MV-4-11 (cell line): ENCODE results near the gene IL1R2.
A peak's percentile ranks its signal among the peaks of the same experiment; 100 is the strongest.
"Not testable (repeated sequence)": the region's sequence is repeated elsewhere in the genome, so short reads cannot be mapped to it uniquely, and the experiment has no call there.

Source experiments
- DNase-seq: peaks from one replicate; lab custom pipeline; 2025; lab: John Stamatoyannopoulos, UW

IL1R2 gene

DNA sequence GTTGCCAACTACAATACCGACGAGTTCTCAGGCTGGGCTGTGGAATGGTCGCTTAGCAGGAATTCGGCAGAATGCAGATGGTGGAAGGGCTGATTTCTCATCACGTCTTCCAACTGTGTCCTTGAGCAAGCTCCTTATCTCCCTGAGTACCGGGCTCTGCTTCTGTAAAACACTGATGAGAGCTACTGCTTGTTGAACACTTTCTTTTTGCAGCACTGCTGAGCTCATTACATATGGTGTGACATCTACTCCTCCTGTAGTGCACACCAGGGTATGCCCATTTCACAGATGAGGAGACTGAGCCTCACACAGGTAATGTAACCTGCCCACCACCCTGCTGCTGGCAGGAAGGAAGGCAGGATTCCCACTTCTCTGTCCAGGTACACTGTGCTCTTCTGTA, 8.3 kb downstream of the IL1R2 start:
- DNase-seq = no peak

DNA sequence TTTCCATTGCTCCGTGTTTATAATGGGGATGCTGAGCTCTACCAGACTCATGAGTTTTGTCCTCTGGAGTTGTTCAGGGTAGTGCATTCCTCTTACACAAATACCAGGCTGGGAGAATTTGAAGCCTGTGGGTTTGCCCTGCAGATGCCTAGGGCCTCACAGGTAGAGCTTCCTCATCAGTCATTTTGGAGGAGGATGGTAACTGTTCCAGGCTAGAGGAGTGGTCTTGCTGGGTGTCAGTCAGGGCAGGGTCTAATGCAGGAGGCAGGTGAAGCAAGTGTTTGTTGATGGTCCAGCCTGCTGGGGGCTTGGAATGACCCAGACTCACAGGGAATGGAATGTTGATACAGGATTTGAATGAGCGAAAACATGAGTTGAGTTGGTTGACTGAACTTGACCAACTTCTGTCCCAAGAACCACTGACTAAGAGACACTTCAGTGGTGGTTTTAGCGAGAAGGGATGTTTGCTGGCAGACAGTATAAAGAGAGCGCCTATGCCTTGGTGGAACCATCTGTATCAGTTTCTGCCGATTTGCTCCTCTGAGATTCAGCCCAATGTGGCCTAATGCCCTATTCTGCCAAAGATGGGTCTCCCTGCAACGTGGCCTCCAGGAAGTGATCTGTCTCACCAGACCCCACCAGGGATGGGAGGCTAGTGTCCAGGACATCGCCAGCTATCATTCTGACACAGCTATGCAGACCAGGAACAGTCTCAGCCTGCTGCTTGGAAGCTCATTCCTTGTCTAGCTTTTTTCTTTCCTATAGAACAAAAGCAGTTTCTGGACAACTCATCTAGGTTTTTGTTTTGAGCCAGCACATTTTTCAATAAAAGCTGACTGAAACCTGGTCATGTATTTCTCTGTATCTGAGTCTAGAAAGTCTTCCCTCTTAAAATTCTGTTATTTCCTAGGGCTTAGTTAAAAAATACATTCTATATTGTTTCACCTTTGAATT, 9.3 kb downstream of the IL1R2 start:
- no peak for DNase-seq

DNA sequence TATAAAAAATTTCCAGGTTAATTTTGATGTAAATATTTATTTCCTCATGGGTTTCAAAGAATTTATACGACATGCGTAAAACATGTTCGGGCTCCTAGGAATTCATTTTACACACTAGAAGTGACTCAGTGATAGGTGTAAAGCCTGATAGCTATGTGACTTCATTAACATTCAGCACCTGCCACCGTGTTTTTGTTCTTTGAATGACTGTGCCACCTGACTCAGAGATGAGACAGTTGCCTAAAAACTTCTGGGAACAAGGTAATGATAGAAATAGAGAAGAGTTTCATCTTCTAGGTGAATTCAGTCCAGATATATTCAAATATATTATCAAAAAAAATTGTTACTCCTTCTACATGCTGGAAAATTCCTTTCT, 10.0 kb downstream of the IL1R2 start:
- no peak for DNase-seq

DNA sequence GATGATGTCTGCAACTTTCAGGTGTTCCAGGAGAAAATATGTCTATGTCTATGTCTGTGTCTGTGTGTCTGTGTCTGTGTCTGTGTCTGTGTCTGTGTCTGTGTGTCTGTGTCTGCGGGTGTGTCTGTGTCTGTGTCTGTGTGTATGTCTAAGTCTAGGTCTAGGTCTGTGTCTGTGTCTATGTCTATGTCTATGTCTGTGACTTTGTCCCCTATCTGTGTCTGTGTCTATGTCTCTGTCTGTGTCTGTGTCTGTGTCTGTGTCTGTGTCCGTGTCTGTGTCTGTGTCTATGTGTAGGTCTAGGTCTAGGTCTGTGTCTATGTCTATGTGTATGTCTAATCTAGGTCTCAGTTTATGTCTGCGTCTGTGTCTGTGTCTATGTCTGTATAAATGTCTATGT, 10.5 kb downstream of the IL1R2 start:
- no peak for DNase-seq

DNA sequence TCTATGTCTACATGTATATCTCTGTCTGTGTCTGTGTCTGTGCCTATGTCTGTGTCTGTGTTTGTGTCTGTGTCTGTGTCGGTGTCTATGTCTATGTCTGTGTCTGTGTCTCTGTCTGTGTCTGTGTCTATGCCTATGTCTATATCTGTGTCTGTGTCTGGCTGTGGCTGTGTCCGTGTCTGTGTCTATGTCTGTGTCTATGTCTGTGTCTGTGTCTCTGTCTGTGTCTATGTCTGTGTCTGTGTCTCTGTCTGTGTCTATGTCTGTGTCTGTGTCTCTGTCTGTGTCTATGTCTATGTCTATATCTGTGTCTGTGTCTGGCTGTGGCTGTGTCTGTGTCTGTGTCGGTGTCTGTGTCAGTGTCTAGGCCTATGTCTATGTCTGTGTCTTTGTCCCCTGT, 11.1 kb downstream of the IL1R2 start:
- not testable (repeated sequence) for DNase-seq

DNA sequence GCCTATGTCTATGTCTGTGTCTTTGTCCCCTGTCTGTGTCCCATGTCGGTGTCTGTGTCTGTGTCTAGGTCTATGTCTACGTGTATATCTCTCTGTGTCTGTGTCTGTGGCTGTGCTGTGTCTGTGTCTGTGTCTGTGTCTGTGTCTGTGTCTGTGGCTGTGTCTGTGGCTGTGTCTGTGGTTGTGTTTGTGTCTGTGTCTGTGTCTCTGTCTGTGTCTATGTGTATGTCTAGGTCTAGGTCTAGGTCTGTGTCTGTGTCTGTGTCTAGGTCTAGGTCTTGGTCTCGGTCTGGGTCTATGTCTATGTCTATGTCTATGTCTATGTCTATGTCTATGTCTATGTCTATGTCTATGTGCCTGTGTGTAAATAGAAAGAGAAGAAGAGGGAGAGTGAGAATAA, 11.9 kb downstream of the IL1R2 start:
- DNase-seq = no peak

DNA sequence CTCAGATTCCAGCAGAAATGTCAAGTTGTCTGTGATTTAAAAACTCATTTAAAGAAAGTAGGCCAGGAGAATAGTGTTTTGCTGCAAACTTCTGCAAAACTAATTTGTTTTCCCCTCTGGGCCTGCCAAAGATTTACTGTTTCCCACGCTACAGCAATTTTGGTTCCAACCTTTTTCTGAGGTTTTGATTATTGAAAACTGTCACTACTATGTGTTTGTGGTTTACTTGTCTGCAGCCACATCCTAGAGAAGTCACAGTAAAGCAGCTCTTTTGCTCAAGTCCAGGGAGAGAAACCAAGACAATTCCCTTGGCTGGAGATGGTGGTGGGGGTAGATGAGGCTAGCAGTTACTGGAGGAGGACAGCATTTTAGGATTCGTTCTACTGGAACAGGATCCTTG, 12.8 kb downstream of the IL1R2 start:
- DNase-seq = no peak

DNA sequence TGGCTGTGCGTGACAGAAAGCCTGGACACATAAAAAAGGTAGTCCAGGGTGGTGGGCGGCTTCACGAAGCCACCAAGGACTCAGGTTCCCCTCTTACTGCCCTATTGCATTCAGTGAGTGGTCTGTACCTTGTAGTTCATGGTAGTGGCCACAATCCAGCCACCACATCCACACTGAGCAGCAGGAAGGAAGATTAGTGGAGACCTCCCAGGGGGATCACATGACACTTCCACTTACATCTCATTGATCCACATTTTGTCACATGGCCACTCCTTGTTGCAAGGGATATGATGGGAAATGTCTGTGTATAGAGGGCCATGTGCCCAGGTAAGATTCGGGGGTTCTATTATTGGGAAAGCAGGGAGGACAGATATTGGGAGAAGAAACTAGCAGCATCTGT, 13.7 kb downstream of the IL1R2 start:
- no peak for DNase-seq

DNA sequence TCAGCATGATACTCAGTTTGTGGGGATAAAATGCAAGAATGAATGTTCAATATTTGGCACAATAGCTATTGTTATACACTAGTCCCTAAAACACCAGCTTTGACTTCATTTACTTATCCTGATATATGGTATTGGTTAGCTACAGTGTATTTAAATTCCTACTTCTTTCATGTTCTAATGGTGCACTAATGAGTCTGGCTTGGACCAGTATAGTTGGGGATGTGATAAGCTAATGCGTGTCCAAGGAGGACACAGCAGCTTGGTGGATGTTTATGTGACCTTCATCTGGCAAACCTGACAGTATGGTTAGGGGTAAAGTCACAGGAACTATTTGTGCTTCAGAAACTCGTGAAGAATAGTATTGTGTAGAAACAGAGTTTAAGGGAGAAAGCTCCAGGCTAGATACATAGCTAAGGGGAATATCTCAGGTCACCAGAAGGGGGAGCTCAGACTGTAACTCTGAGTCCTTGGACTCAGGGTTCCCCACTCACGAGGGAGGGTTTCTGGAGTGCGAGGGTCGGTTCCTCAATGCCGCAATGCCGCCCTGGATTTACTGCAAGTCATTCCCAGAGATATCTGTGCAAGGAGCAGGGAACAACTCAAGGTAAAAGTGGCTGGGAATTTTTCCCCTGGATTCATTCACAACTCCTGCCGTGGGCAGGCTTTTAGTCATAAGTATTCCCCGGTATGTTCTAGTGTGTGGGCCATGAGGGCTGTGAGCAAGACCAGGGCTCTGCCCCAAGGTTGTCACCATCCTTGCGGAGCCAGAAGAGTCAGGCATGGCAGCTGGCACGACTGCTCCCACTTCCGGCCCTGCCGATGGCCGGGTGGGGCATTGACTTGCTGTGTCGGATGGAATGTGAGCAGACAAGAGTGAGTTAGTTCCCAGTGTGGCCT, 14.5 kb downstream of the IL1R2 start:
- DNase-seq = peak; percentile 59

DNA sequence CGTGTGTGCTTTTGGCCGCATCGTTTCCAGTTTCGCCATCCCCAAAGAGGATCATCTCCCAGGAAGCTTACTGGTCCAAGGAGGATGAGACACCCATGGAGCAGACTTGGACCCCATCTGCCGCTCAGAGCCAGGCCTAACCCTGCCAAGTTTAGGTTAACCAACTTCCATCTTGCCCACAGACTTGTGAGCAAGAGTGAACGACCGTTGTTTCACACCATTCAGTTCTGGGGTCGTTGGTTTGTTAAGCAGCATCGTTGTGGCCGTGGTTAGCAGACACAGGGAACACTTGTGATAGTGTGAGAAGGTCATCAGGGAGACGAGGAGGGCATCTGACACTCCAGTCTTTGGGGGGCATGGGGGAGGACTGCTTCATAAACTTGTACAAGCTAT, 15.1 kb downstream of the IL1R2 start:
- DNase-seq = peak; percentile 1

DNA sequence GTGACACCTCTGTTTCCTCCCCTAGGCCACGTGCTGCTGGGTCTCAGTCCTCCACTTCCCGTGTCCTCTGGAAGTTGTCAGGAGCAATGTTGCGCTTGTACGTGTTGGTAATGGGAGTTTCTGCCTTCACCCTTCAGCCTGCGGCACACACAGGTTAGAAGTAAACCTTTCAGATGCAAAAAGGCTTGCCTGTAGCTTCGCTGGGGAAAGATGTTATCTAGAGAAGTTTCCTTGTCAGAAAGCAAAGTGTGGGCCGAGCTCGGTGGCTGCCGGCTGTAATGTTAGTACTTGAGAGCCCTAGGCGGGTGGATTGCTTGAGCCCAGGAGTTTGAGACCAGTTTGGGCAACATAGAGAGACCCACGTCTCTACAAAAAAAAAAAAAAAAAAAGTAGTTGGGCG, 16.7 kb downstream of the IL1R2 start:
- no peak for DNase-seq

DNA sequence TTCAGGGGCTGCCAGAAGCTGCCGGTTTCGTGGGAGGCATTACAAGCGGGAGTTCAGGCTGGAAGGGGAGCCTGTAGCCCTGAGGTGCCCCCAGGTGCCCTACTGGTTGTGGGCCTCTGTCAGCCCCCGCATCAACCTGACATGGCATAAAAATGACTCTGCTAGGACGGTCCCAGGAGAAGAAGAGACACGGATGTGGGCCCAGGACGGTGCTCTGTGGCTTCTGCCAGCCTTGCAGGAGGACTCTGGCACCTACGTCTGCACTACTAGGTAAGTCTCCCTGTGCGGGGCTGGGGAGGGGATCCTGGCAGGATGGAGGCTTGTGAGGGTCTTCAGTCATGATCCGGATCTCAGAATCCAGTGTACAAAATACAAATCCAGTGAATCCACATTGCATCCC, 17.8 kb downstream of the IL1R2 start:
- no peak for DNase-seq

DNA sequence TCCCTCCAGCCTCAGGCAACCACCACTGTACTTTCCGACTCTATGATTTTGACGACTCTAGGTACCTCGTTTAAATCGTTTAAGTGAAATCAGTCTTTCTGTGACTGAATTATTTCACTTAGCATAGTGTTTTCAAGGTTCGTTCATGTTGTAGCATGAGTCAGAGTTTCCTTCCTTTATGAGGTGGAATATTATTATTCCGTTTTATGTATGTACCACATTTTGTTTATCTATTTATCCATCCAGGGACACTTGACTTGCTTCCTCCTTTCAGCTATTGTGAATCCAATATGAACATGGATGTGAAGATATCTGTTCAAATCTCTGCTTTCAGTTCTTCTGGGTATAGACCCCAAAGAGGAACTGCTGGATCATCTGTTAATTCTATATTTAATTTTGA, 19.1 kb downstream of the IL1R2 start:
- DNase-seq = peak; percentile 94

DNA sequence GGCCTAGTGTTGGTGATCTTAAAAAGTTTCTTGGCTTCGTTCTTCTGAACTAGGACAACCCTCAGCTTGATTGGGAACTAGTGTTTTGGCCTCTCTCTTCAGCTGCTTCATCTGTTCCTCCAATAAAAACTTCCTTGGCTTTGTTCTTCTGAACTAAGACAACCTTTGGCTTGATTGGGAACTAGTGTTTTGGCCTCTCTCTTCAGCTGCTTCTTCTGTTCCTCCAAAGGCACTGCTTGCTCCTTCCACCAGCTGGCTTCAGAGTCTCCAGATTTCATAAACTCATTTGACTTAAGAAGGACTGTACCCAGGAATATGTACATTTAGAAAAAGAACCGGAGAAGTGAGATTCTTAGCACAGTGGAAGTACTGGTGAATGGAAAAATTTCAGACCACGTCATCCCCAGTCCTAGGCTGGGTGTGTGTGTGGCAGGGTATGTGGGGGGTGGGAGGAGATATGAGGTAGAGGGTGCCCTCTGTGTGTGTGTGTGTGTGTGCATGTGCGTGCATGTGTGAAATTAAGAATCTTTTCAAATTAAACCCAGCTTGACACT, 20.4 kb downstream of the IL1R2 start:
- DNase-seq = no peak

DNA sequence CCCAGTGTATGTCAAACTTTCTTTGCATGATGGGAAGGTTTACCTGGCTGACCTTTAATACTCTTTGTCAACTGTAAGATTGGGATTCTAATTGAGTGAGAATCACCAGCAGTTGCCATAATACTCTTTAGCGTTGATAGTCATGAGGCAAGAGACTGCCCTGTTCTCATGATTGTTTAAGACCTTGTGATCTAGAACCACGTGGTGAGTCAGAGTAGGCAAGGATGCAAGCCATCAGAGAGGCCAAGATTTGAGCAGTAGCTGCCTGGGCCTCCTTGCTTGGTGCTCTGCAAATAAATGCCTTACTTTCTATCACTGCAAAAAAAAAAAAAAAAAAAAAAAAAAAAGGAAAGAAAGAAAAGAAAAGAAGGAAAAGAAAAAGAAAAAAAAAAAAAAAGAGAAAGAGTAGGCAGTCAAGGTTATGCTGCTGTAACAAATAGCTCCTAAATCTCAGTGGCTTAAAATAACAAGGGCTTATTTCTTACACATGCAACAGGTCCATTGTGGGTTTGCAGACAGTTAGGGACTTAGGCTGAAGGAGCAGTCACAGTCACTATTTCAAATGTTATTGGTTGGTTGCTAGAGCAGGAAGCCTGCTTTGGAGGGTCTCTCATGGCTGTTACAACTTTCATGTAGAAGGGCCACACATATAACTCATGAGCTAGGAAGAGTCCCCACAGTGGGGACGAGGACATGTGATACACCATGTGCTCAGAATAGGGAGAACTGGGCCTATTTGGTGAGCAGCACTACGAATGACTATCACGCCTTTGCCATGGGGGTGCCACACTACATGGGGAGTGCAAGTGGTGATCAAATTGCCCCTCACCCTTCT, 21.7 kb downstream of the IL1R2 start:
- peak; percentile 1 for DNase-seq

DNA sequence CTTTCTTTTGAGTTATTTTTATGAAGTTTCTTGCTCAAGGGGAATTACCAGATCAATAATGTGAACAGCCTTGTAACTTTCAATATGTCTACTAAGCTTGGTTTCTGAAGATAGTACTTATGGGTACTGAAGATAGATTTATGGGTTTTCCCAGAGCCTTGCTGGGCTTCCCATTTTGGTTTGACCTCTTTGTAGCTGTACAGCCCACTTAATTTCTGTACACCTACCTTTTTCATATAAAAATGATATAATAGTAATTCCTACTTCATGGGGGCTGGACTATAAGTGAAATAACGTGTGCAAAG, 22.2 kb downstream of the IL1R2 start:
- DNase-seq = no peak

DNA sequence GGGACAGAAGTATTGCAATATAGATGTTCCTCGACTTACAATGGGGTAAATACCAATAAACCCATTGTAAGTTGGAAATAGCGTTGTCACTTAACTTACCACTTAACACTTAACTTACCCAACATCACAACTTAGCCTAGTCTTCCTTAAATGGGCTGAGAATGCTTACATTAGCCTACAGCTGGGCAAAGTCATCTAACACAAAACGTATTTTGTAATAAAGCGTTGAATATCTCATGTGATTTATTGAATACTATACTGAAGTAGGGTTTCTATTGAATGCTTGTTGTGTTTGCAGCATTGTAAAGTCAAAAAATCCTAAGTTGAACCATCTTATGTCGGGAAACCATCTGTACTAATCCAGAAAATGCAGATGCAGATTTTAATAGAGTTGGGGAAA, 23.6 kb downstream of the IL1R2 start:
- DNase-seq = no peak

DNA sequence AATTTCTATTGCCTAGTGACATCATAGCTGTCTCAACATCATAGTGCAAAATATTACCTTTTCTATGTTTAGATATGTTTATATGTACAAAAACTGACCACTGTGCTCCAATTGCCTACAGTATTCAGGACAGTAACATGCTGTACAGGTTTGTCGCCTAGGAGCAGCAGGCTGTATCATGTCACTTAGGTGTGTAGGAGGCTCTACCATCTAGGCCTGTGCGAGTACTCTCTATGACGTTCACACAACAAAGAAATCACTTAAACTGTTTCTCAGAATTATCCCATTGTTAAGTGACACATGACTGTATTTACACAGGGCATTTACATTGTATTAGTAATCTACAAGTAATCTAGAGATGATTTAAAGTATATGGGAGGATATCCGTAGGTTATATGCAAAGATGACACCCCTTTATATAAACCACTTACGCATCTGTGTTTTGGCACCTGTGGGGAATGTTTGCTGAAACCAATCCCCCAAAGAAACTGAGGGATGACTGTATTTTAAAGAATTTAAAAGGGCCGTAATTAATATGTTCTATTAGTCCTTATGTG, 24.7 kb downstream of the IL1R2 start:
- no peak for DNase-seq

DNA sequence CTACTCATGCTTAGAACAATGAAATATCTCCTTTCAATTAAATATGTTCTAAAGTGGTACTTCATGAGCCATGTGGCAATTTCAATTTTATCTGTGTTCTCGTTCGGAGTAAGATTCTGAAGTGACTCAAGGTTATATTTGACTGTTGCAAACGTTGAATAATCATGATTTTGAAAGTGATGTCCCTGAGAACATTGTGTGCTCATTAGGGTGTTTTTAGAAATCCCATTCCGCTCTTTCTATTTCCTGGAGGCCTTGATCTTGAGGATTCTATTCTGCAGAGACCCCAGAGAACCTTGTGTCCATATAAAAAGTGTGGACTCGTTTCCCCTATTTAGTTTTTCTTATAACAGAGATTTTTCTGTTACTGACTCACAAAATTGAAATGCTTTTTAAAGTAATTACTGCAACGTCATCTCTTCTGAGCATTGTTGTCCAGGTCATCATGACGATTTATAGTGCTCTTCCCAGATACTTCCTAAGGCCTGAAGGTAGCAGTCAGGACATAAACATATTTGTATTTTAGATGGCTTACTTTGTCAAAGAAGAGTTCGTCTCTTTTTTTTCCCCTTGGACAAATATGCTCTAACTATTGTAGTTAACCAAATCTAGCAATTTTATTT, 27.2 kb downstream of the IL1R2 start:
- DNase-seq = no peak

DNA sequence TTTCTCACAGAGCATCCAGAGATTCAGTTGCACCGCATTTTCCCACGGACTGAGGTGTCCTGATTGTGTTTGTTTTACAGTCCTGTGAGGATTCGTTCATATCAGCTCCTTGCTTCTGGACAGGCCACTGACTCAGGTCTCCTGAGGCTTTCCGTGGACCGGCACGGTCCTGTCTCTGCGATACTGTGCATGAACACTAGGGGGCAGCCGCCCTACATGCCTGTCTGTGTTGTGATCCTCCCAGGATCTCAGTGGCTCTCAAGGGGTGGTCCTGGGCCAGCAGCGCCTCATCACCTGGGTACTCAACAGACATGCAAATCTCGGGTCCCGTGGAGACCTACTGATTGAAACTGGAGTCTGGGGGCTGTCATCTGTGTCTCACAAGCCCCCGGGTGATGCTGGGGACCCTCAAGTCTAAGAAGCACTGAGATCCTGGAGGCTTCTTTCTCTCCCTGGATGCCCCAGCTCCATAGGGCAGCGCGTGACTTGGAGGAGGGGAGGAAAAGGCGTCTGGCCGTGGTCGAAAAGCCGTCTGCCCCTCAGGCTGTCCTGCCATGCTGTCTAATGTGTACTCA, 28.9 kb downstream of the IL1R2 start:
- peak; percentile 59 for DNase-seq

DNA sequence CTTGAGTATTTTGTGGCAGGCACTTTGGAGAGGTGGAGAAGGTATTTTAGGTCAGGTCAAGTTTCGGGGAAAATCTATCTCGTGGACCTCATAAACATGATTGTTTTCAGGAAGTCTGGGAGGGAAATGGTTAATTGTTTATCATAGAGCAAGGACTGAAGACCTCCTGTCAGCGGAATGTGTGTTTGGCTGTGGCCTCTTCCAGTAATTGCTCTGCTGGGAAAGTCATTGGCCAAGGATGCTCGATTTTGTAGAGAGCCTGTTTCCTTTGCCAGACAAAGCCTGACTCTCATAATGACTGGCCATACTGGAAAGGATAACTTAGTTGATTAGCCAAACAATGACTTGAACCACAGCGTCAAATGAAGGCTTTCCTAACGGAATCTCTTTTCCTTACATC, 30.0 kb downstream of the IL1R2 start:
- DNase-seq = no peak
